Transverse colon (tissue), 3 donors: ENCODE data around the gene MARCKSL1.

Experiments used
- CTCF ChIP-seq, 5 experiments: fragments of 200-600 bp in 3 of 5; fragments of 450-650 bp in 2 of 5; sonication (generic) in 3 of 5; IDR thresholded peaks; 1 replicate in 2 of 5; 2 replicates in 3 of 5; pipeline ENCODE4 v1.5.1; 2016 to 2017; ENCODE audit warnings: antibody characterized with exemption in 5 of 5, inconsistent platforms in 3 of 5, mild to moderate bottlenecking in 2 of 5, moderate library complexity in 1 of 5
- POLR2A ChIP-seq: fragments of 450-650 bp; IDR thresholded peaks from one replicate; pipeline ENCODE4 v1.6.1; 2016; ENCODE audit warnings: antibody characterized with exemption, mild to moderate bottlenecking, moderate library complexity

DNA sequence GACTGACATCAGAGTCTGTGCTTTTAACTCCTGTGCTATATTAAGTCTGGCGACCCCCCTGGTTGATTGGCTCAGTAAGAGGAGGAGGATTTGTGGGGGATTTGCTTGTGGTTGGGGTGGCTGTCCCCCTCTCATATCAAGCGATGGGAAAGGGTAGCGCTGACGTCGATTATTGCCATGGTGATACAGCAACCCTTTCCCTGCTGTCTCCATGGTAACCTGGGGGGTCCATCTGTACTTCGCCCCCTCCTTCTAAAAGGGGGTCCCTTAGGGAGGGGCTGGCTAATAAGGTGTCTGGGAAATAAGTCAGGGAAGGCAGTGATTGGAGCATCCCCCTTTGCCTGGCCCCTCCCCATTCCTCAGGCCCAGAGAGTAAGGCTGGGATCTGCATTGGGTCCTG lies 21.6 kb upstream of the MARCKSL1 start:
- TF ChIP-seq POLR2A, result no peak
- no peak for TF ChIP-seq CTCF (IDR thresholded peaks at IDR 0.05)
